Activated B cell treated with CpG ODN at 0.5 μM for 24 hours (primary cell): ENCODE data around the gene DIP2A. TPM values are rescaled to one million over a fixed set of nuclear protein-coding genes. Genes with fewer than 3 reads are reported as not detected.

Source experiments
- ATAC-seq: fragments of 200-7000 bp; cut with Tn5 transposase; one replicate; pipeline ENCODE4 v1.10.0; 2021; ENCODE audit warnings: low read depth, mild to moderate bottlenecking, moderate library complexity
- CTCF ChIA-PET: fragments of 350-600 bp; sonication (Branson Sonifier 250); formaldehyde crosslinking; loops from one replicate; lab custom pipeline; 2021; ENCODE audit warnings: antibody characterized with exemption; lab: Charles Lee
- POLR2A ChIA-PET: fragments of 350-600 bp; sonication (Branson Sonifier 250); formaldehyde crosslinking; loops from one replicate; lab custom pipeline; 2021; ENCODE audit warnings: antibody characterized with exemption; lab: Charles Lee
- DNase-seq: peaks from one replicate; pipeline ENCODE4 v3.0.0; 2022
- H3K27ac Mint-ChIP-seq: one replicate; pipeline ENCODE4 v1.8.0; 2020; ENCODE audit warnings: mixed read lengths
- H3K27me3 Mint-ChIP-seq: one replicate; pipeline ENCODE4 v1.8.0; 2021; ENCODE audit warnings: mixed read lengths
- H3K36me3 Mint-ChIP-seq: one replicate; pipeline ENCODE4 v1.8.0; 2021; ENCODE audit warnings: low read depth, mixed read lengths
- H3K4me1 Mint-ChIP-seq: one replicate; pipeline ENCODE4 v1.8.0; 2021; ENCODE audit warnings: mixed read lengths
- H3K4me3 Mint-ChIP-seq: one replicate; pipeline ENCODE4 v1.8.0; 2020; ENCODE audit warnings: mild to moderate bottlenecking, mixed read lengths
- H3K9me3 Mint-ChIP-seq: one replicate; pipeline ENCODE4 v1.8.0; 2020; ENCODE audit warnings: mixed read lengths
- CTCF ChIP-seq: fragments of 200-600 bp; IDR thresholded peaks from one replicate; pipeline ENCODE4 v1.8.0; 2022; ENCODE audit warnings: antibody characterized with exemption, mild to moderate bottlenecking
- intact Hi-C: fragments of 100-400 bp; cut with micrococcal nuclease; formaldehyde crosslinking; loops from one replicate; pipeline ENCODE4 v1.15.1; 2024
- total RNA-seq: library from RNA; stranded (reverse); gene quantifications from 2 replicates; pipeline ENCODE4 v1.2.3, GENCODE V29; 2022

DIP2A gene
- total RNA-seq, 1 donor from 2014 or later, result 32.1 TPM

DNA sequence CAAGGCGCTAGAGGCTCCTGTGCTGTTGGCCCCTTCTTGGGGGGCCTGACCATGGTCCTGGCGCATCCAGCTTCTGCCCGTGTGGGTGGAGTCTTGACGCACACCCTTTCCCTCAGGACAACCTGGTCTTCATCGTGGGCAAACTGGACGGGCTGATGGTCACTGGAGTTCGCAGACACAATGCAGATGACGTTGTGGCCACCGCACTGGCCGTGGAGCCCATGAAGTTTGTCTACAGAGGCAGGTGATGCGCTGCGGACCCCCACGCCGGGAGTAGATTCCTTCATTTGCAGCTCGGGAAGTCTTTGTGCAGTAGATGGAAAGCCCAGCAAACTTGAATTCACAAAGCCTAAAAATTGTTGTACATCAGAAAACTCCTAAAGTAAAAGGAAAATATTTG lies 88.1 kb downstream of the DIP2A start:
- Mint-ChIP-seq H3K4me3 (no peak overlapping the region), H3K27me3 (no peaks in the 10 kb centered on the region), H3K36me3 (peaks cover 74% of the 10 kb centered on the region), H3K4me1 (peaks cover 18% of the 10 kb centered on the region), H3K9me3 (peaks cover 4% of the 10 kb centered on the region), H3K27ac (no peak overlapping the region)
- CTCF ChIA-PET, result no interaction called here
- intact Hi-C loops, result no loop called here
- TF ChIP-seq CTCF, result no peak
- no peak for DNase-seq
- no peak for ATAC-seq
- POLR2A ChIA-PET, result no interaction called here

DNA sequence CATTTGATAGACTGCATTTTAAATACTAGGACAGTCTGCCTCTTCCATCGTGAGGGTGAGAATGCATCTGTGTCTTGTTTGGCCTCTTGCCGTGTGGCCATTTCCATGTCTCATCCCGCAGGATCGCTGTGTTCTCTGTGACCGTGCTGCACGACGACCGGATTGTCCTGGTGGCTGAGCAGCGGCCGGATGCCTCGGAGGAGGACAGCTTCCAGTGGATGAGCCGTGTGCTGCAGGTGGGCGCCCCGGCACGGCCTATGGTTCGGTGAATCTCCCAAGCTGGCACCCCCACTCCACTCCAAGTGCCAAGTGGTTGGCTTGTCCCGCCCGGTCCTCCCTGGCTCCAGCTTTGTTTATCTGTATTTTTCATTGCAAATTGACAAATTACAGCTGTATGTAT lies 91.0 kb downstream of the DIP2A start:
- intact Hi-C loops, result no loop called here
- ChIA-PET POLR2A (no interaction called here), CTCF (no interaction called here)
- ATAC-seq (no peak), DNase-seq (no peak)
- Mint-ChIP-seq H3K27me3 (no peaks in the 10 kb centered on the region), H3K27ac (no peak overlapping the region), H3K9me3 (peaks cover 4% of the 10 kb centered on the region), H3K4me3 (no peak overlapping the region), H3K4me1 (peaks cover 27% of the 10 kb centered on the region), H3K36me3 (peaks cover 57% of the 10 kb centered on the region)
- no peak for TF ChIP-seq CTCF

DNA sequence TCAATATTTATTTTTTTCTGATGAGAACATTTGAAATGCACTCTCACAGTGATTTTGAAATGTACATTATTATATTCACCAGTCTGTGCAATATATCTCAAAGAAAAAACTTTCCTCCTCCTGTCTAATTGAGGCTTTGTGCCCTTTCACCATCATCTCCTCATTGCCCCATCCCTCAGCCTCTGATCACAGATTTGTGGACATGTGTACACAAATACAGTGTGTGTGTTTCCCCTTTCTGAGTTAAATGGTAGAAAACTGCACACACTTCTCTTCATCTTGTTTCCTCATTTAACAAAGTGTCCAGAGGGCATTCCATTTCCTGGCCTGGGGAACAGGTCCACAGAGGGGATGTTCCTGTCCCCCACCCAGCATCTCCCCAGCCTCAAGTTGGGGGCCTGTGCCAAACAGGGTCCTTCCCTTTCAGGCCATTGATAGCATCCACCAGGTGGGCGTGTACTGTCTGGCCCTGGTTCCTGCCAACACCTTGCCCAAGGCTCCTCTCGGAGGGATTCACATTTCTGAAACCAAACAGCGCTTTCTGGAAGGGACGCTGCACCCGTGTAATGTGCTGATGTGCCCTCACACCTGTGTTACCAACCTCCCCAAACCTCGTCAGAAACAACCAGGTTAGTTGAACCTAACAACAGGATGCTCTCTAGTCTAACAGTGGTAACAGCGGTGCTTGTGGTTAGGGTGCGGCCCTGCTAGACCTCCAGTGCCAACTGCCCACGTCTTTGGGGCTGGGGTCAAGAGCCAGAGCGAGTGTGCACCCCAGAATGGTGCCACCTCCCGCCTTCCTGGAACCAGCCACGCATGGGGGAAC lies 91.6 kb downstream of the DIP2A start:
- Mint-ChIP-seq H3K4me1 (peaks cover 27% of the 10 kb centered on the region), H3K4me3 (peak overlapping the region; percentile 19), H3K27ac (peak overlapping the region; percentile 80), H3K36me3 (peaks cover 56% of the 10 kb centered on the region), H3K27me3 (no peaks in the 10 kb centered on the region), H3K9me3 (peaks cover 4% of the 10 kb centered on the region)
- POLR2A ChIA-PET, result interaction anchor here (2.0 kb wide), 1 partner anchor 85 kb away, joined by 5 read pairs; the partner anchor contains the start of gene PRMT2
- TF ChIP-seq CTCF, result no peak
- DNase-seq (no peak), ATAC-seq (peak; percentile 25)
- CTCF ChIA-PET, result no interaction called here
- intact Hi-C loops, result no loop called here

DNA sequence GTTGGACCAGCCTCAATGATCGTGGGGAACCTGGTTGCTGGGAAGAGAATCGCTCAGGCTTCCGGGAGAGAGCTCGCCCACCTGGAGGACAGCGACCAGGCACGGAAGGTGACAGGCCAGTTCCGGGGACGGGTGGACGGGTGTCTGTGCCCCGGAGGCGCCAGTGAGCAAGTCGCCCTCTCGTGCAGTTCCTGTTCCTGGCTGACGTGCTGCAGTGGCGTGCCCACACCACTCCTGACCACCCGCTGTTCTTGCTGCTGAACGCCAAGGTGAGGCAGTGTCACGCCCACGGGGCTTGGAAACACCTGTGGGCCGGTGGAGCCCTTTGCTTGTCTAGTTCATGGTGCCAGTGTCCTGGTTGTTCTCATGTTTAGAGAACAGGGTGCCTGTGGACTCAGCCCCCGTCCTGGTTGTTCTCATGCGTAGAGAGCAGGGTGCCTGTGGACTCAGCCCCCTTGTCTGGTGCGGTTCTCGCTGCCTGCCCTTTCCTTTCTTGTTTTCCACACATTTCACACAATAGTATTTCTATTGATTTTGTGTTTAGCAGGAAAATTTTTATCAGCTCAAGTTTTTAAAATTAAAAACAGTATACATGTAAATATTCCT lies 93.0 kb downstream of the DIP2A start:
- Mint-ChIP-seq H3K4me1 (peaks cover 27% of the 10 kb centered on the region), H3K9me3 (peaks cover 4% of the 10 kb centered on the region), H3K27ac (peak overlapping the region; percentile 79), H3K4me3 (peak overlapping the region; percentile 62), H3K27me3 (no peaks in the 10 kb centered on the region), H3K36me3 (peaks cover 53% of the 10 kb centered on the region)
- POLR2A ChIA-PET, result interaction anchor here (2.0 kb wide), 1 partner anchor 84 kb away, joined by 5 read pairs; the partner anchor contains the start of gene PRMT2
- intact Hi-C loops, result no loop called here
- ATAC-seq, result peak; percentile 73
- no peak for DNase-seq
- TF ChIP-seq CTCF, result no peak
- CTCF ChIA-PET, result interaction anchor here (1.1 kb wide), 1 partner anchor 8 kb away, joined by 4 read pairs; no protein-coding TSS in a partner anchor

GRCh38 chr21:46552274-46552673 lies 93.6 kb downstream of the DIP2A start:
- Mint-ChIP-seq H3K9me3 (peaks cover 4% of the 10 kb centered on the region), H3K27ac (no peak overlapping the region), H3K4me1 (peaks cover 27% of the 10 kb centered on the region), H3K36me3 (peaks cover 53% of the 10 kb centered on the region), H3K27me3 (no peaks in the 10 kb centered on the region), H3K4me3 (no peak overlapping the region)
- intact Hi-C loops, result no loop called here
- POLR2A ChIA-PET, result interaction anchor here (2.0 kb wide), 1 partner anchor 83 kb away, joined by 5 read pairs; the partner anchor contains the start of gene PRMT2
- ATAC-seq (no peak), DNase-seq (no peak)
- no peak for TF ChIP-seq CTCF
- CTCF ChIA-PET, result no interaction called here
